Keratinocyte (primary cell): ENCODE results near the gene KLF7. TPM values are rescaled to one million over a fixed set of nuclear protein-coding genes. Genes with fewer than 3 reads are reported as not detected.

ENCODE experiments used
- DNase-seq: peaks from one replicate; pipeline ENCODE4 v3.0.0-alpha.2; 2011; ENCODE audit warnings: low read depth, missing footprints, low spot score
- FAIRE-seq: peaks from 2 replicates; lab custom pipeline; 2011; peaks lifted over from hg19 to GRCh38; lab: Jason Lieb, UNC
- H2AFZ ChIP-seq: 2 replicates; pipeline ENCODE4 v1.6.0; 2012; ENCODE audit warnings: low read length, control low read depth, inconsistent platforms; ENCODE audit not compliant: control insufficient read depth
- H3K27ac ChIP-seq: 2 replicates; pipeline ENCODE4 v1.5.1; 2011; ENCODE audit warnings: low read length; ENCODE audit not compliant: control insufficient read depth, insufficient read depth
- H3K27me3 ChIP-seq: 3 replicates; pipeline ENCODE4 v1.6.0; 2011; ENCODE audit warnings: low read length; ENCODE audit not compliant: control insufficient read depth, insufficient read depth; ENCODE audit errors: extremely low read depth
- H3K36me3 ChIP-seq, 2 experiments: 2 replicates in 1 of 2; 3 replicates in 1 of 2; pipeline ENCODE4 v1.5.1; 2011; ENCODE audit warnings: low read length in 2 of 2, mild to moderate bottlenecking in 1 of 2; ENCODE audit not compliant: control insufficient read depth in 2 of 2, insufficient read depth in 2 of 2; ENCODE audit errors: extremely low read depth in 1 of 2
- H3K4me1 ChIP-seq: 3 replicates; pipeline ENCODE4 v1.5.1; 2011; ENCODE audit warnings: low read length; ENCODE audit not compliant: control insufficient read depth, insufficient read depth; ENCODE audit errors: extremely low read depth
- H3K4me2 ChIP-seq: 3 replicates; pipeline ENCODE4 v1.6.0; 2011; ENCODE audit warnings: low read depth, low read length; ENCODE audit not compliant: control insufficient read depth, insufficient read depth; ENCODE audit errors: extremely low read depth
- H3K4me3 ChIP-seq, 3 experiments: fragments of 200-600 bp in 1 of 3; sonication (generic) in 1 of 3; 2 replicates in 2 of 3; 3 replicates in 1 of 3; pipeline ENCODE4 v1.5.1; 2011 to 2016; ENCODE audit warnings: low read length in 3 of 3, mild to moderate bottlenecking in 3 of 3, control low read depth in 2 of 3, inconsistent platforms in 1 of 3, low read depth in 1 of 3, mixed read lengths in 1 of 3, mixed run types in 1 of 3, moderate library complexity in 1 of 3; ENCODE audit not compliant: control insufficient read depth in 2 of 3, insufficient read depth in 2 of 3; ENCODE audit errors: extremely low read depth in 1 of 3
- H3K79me2 ChIP-seq: 2 replicates; pipeline ENCODE4 v1.6.0; 2012; ENCODE audit warnings: low read length; ENCODE audit not compliant: control insufficient read depth, insufficient read depth
- H3K9ac ChIP-seq: 3 replicates; pipeline ENCODE4 v1.6.0; 2011; ENCODE audit warnings: low read length; ENCODE audit not compliant: control insufficient read depth, insufficient read depth; ENCODE audit errors: extremely low read depth
- H3K9me1 ChIP-seq: 3 replicates; pipeline ENCODE4 v1.6.0; 2011; ENCODE audit warnings: low read length; ENCODE audit not compliant: control insufficient read depth, insufficient read depth; ENCODE audit errors: extremely low read depth
- H3K9me3 ChIP-seq: 2 replicates; pipeline ENCODE4 v1.5.1; 2012; ENCODE audit warnings: low read depth, low read length; ENCODE audit not compliant: control insufficient read depth
- H4K20me1 ChIP-seq: 3 replicates; pipeline ENCODE4 v1.6.0; 2011; ENCODE audit warnings: low read length; ENCODE audit not compliant: control insufficient read depth, insufficient read depth; ENCODE audit errors: extremely low read depth
- CTCF ChIP-seq, 3 experiments: IDR thresholded peaks in 1 of 3; conservative IDR thresholded peaks in 1 of 3; optimal IDR thresholded peaks in 1 of 3; 2 replicates in 2 of 3; 3 replicates in 1 of 3; pipeline versions ENCODE3 to v1.5.1; 2011; ENCODE audit warnings: low read length in 3 of 3, mild to moderate bottlenecking in 3 of 3, moderate library complexity in 2 of 3, control low read depth in 1 of 3, inconsistent platforms in 1 of 3; ENCODE audit not compliant: insufficient read depth in 2 of 3; ENCODE audit errors: extremely low read depth in 1 of 3
- EZH2 ChIP-seq: IDR thresholded peaks from one replicate; pipeline ENCODE4 v1.6.1; 2012; ENCODE audit warnings: inconsistent platforms, mild to moderate bottlenecking, low read length, moderate library complexity
- dilution Hi-C: fragments of 300-500 bp; cut with MboI; formaldehyde crosslinking; loops from one replicate; pipeline ENCODE4 v1.7.0; 2020; ENCODE audit warnings: low sequenced_read_pairs; ENCODE audit not compliant: extremely low pct_ligation_motif_present
- polyA plus RNA-seq, 5 experiments: library from polyadenylated mRNA; depleted of rRNA in 3 of 5; stranded (reverse) in 3 of 5; stranded (forward) in 1 of 5; unstranded in 1 of 5; fragments of >200 nt; gene quantifications; 1 replicate in 1 of 5; 2 replicates in 3 of 5; 3 replicates in 1 of 5; pipeline versions ENCODE4 v1.2.1 to v1.2.3, GENCODE V29; 2011 to 2012; ENCODE audit warnings: missing spikeins in 2 of 5, low read depth in 1 of 5, low replicate concordance in 1 of 5

The KLF7 gene
- polyA plus RNA-seq, 1 donor (not counting 4 experiments of a cell fraction or from before 2014, with no cell fraction given) = 44.7 TPM

GRCh38 chr2:207121784-207122183 lies 44.0 kb downstream of the KLF7 start:
- Histone ChIP-seq H3K9me1 (peaks cover 2% of the 10 kb centered on the region), H3K4me1 (peaks cover 25% of the 10 kb centered on the region), H3K27me3 (no peaks in the 10 kb centered on the region), H3K9me3 (no peaks in the 10 kb centered on the region), H3K79me2 (peaks cover 99% of the 10 kb centered on the region), H3K4me2 (peak overlapping the region; percentile 4), H3K4me3 (no peak overlapping the region), H4K20me1 (peaks cover 18% of the 10 kb centered on the region), H3K36me3 (peaks cover 27 to 42% of the 10 kb centered on the region in 2 experiments), H2AFZ (no peak overlapping the region), H3K9ac (no peak overlapping the region), H3K27ac (peak overlapping the region; percentile 27)
- dilution Hi-C loops = no loop called here
- DNase-seq (no peak), FAIRE-seq (peak; percentile 87)
- no peak for TF ChIP-seq CTCF (optimal IDR thresholded peaks at IDR 0.05 in 1 of 3, IDR thresholded peaks at IDR 0.05 in 1 of 3, conservative IDR thresholded peaks at IDR 0.05 in 1 of 3; ENCODE audit: extremely low read depth in 1 of 3, insufficient read depth in 2 of 3, low read length in 3 of 3)
- TF ChIP-seq EZH2 = no peak

- FAIRE-seq = peak; percentile 68
- Histone ChIP-seq H2AFZ (no peak overlapping the region), H4K20me1 (peaks cover 25% of the 10 kb centered on the region), H3K79me2 (peaks cover 98% of the 10 kb centered on the region), H3K27ac (no peak overlapping the region), H3K9me1 (peaks cover 5% of the 10 kb centered on the region), H3K36me3 (peaks cover 27 to 52% of the 10 kb centered on the region in 2 experiments), H3K9ac (no peak overlapping the region), H3K4me3 (no peak overlapping the region), H3K27me3 (no peaks in the 10 kb centered on the region), H3K4me1 (peaks cover 25% of the 10 kb centered on the region), H3K4me2 (no peak overlapping the region), H3K9me3 (no peaks in the 10 kb centered on the region)
- no peak for TF ChIP-seq EZH2
- TF ChIP-seq CTCF (optimal IDR thresholded peaks at IDR 0.05 in 1 of 3, IDR thresholded peaks at IDR 0.05 in 1 of 3, conservative IDR thresholded peaks at IDR 0.05 in 1 of 3; ENCODE audit: extremely low read depth in 1 of 3, insufficient read depth in 2 of 3, low read length in 3 of 3) = no peak
- dilution Hi-C loops = no loop called here
- no peak for DNase-seq
Measured at GRCh38 chr2:207119048-207119447, 46.7 kb downstream of the KLF7 start.
